ENCODE measurements around the gene TNN.
"Not testable (repeated sequence)": the region's sequence is repeated elsewhere in the genome, so short reads cannot be mapped to it uniquely, and the experiment has no call there.

The TNN gene

GRCh38 chr1:175067362-175068106 lies at the start of gene TNN:
TSS of gene TNN (plus strand) at chr1:175067833. CDS start at chr1:175077419, 9,586 bp downstream.
- no peak for DNase-seq (ENCODE audit: low read depth in 2 of 3, low spot score in 2 of 3)

- no peak for DNase-seq (ENCODE audit: low read depth in 2 of 3, low spot score in 2 of 3)
Observed at GRCh38 chr1:175019524-175019923, 48.1 kb upstream of the TNN start.

- peak; percentile 86 to 95 (median 94) for DNase-seq (ENCODE audit: low read depth in 2 of 3, low spot score in 2 of 3)
Observed at GRCh38 chr1:175023043-175023921, 44.4 kb upstream of the TNN start, which contains the start of gene MRPS14. TSS of gene MRPS14 (minus strand) at chr1:175023425. CDS start at chr1:175023408, 17 bp downstream.

- DNase-seq (ENCODE audit: low read depth in 2 of 3, low spot score in 2 of 3): not testable (repeated sequence)
Observed at GRCh38 chr1:175023922-175024242, 43.8 kb upstream of the TNN start.

GRCh38 chr1:175024773-175025172 lies 42.9 kb upstream of the TNN start:
- no peak for DNase-seq (ENCODE audit: low read depth in 2 of 3, low spot score in 2 of 3)

- DNase-seq (ENCODE audit: low read depth in 2 of 3, low spot score in 2 of 3): no peak
Observed at GRCh38 chr1:175033953-175034352, 33.7 kb upstream of the TNN start.

- no peak for DNase-seq (ENCODE audit: low read depth in 2 of 3, low spot score in 2 of 3)
Observed at GRCh38 chr1:175034775-175035174, 32.9 kb upstream of the TNN start.

GRCh38 chr1:175035865-175036264 lies 31.8 kb upstream of the TNN start:
- DNase-seq (ENCODE audit: low read depth in 2 of 3, low spot score in 2 of 3): no peak

GRCh38 chr1:175036476-175036875 lies 31.2 kb upstream of the TNN start:
- DNase-seq (ENCODE audit: low read depth in 2 of 3, low spot score in 2 of 3): no peak

GRCh38 chr1:175037416-175037815 lies 30.2 kb upstream of the TNN start:
- no peak for DNase-seq (ENCODE audit: low read depth in 2 of 3, low spot score in 2 of 3)

GRCh38 chr1:175040324-175040879 lies 27.2 kb upstream of the TNN start:
- DNase-seq (ENCODE audit: low read depth in 2 of 3, low spot score in 2 of 3): no peak

GRCh38 chr1:175042650-175043049 lies 25.0 kb upstream of the TNN start:
- DNase-seq (ENCODE audit: low read depth in 2 of 3, low spot score in 2 of 3): no peak

- DNase-seq (ENCODE audit: low read depth in 2 of 3, low spot score in 2 of 3): no peak
Observed at GRCh38 chr1:175043824-175044223, 23.8 kb upstream of the TNN start.

GRCh38 chr1:175044591-175044990 lies 23.0 kb upstream of the TNN start:
- not testable (repeated sequence) for DNase-seq (ENCODE audit: low read depth in 2 of 3, low spot score in 2 of 3)

- DNase-seq (ENCODE audit: low read depth in 2 of 3, low spot score in 2 of 3): no peak
Observed at GRCh38 chr1:175045097-175045496, 22.5 kb upstream of the TNN start.

GRCh38 chr1:175045519-175045918 lies 22.1 kb upstream of the TNN start:
- no peak for DNase-seq (ENCODE audit: low read depth in 2 of 3, low spot score in 2 of 3)

GRCh38 chr1:175050992-175051391 lies 16.6 kb upstream of the TNN start:
- DNase-seq (ENCODE audit: low read depth in 2 of 3, low spot score in 2 of 3): no peak

- DNase-seq (ENCODE audit: low read depth in 2 of 3, low spot score in 2 of 3): no peak
Observed at GRCh38 chr1:175054736-175055135, 12.9 kb upstream of the TNN start.

GRCh38 chr1:175062339-175062738 lies 5.3 kb upstream of the TNN start:
- no peak for DNase-seq (ENCODE audit: low read depth in 2 of 3, low spot score in 2 of 3)

- no peak for DNase-seq (ENCODE audit: low read depth in 2 of 3, low spot score in 2 of 3)
Observed at GRCh38 chr1:175062858-175063257, 4.8 kb upstream of the TNN start.

- no peak for DNase-seq (ENCODE audit: low read depth in 2 of 3, low spot score in 2 of 3)
Observed at GRCh38 chr1:175070818-175071217, 3.2 kb downstream of the TNN start.

All from activated CD8-positive, alpha-beta memory T cell treated with anti-CD3 and anti-CD28 coated beads for 48 hours (primary cell).